Measurements from ENCODE around the gene CD300A. TPM values are rescaled to one million over a fixed set of nuclear protein-coding genes. Genes with fewer than 3 reads are reported as not detected.

Gene CD300A
- total and polyA plus RNA-seq, 7 experiments from 2014 or later, result 5.0 to 52.4 (median 6.8) TPM

DNA sequence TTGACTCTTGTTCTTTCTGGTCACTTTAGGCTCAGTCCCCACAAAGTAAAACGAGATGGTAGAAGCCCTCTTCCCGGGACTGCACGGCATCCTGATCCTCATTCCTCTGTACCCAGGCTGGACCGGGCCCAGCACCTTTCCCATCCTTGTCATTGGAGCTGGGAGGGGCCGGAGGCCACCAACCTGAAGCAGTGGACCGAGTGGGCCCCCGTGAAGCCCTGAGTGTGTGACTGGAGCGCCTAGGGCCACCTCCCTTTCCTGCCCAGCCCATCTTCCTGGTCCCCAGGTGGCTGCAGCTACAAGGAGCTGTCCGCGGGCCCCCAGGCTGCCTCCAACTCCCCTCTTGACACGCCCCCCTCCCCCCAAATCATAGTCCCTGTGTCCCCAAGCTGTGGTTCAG, 17.1 kb upstream of the CD300A start:
- no peak for ATAC-seq
- Histone ChIP-seq H3K9me3 (ENCODE audit: control insufficient read depth in 2 of 3, low read length in 3 of 3) (no peaks in the 10 kb centered on the region), H3K4me3 (ENCODE audit: low read length) (no peak overlapping the region), H3K4me1 (ENCODE audit: control insufficient read depth in 2 of 2, insufficient read depth in 2 of 2, low read length in 2 of 2) (peaks cover 4 to 17% of the 10 kb centered on the region in 2 donors), H3K36me3 (ENCODE audit: control insufficient read depth in 2 of 3, insufficient read depth in 3 of 3, low read length in 3 of 3) (no peaks in the 10 kb centered on the region), H3K27me3 (ENCODE audit: control insufficient read depth in 2 of 2, insufficient read depth in 2 of 2, low read length in 2 of 2) (no peaks in the 10 kb centered on the region), H3K27ac (ENCODE audit: low read depth, low read length) (no peak overlapping the region)
- ChIA-PET POLR2A (no interaction called here), CTCF (no interaction called here)
- Mint-ChIP-seq H3K9me3 (no peaks in the 10 kb centered on the region), H3K36me3 (no peaks in the 10 kb centered on the region), H3K27me3 (peaks cover 0 to 18% (median 0%) of the 10 kb centered on the region in 5 donors), H3K4me3 (no peak overlapping the region), H3K4me1 (peaks cover 0 to 15% (median 0%) of the 10 kb centered on the region in 7 donors), H3K27ac (no peak overlapping the region)
- DNase-seq, result no peak
- intact Hi-C loops (cut with micrococcal nuclease), result no loop called here

DNA sequence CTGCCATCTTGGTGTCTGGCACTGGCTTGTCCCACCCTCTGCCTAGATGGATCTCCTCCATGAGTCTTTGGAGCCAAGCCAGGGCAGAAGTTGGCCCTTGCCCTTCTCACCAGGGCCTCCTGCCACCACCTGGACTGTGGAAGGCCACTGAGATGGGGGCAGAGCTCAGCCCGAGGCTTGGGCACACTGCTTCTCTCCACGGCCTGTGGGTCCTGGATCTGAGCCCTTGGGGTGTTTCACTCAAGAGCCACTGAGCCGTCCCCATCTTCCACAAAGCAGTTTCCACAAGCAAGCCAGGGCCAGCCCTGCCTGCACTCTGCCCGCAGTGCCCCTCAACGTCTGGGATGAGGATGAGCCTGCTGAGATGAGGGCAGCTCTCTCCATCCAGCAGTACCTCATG, 16.7 kb upstream of the CD300A start:
- H3K9me3 ChIP-seq (ENCODE audit: control insufficient read depth in 2 of 3, low read length in 3 of 3), result no peaks in the 10 kb centered on the region
- ChIA-PET POLR2A (no interaction called here), CTCF (no interaction called here)
- intact Hi-C loops (cut with micrococcal nuclease), result loop anchor here in 1 of 2 donors (10.0 kb wide), 1 partner anchor 145 kb away; no protein-coding TSS in a partner anchor
- no peaks in the 10 kb centered on the region for H3K27me3 ChIP-seq (ENCODE audit: control insufficient read depth in 2 of 2, insufficient read depth in 2 of 2, low read length in 2 of 2)
- H3K4me1 Mint-ChIP-seq, result peaks cover 0 to 15% (median 0%) of the 10 kb centered on the region in 7 donors
- H3K9me3 Mint-ChIP-seq, result no peaks in the 10 kb centered on the region
- no peaks in the 10 kb centered on the region for H3K36me3 Mint-ChIP-seq
- H3K27ac ChIP-seq (ENCODE audit: low read depth, low read length), result no peak overlapping the region
- H3K36me3 ChIP-seq (ENCODE audit: control insufficient read depth in 2 of 3, insufficient read depth in 3 of 3, low read length in 3 of 3), result no peaks in the 10 kb centered on the region
- no peak overlapping the region for H3K4me3 Mint-ChIP-seq
- no peak overlapping the region for H3K27ac Mint-ChIP-seq
- H3K4me3 ChIP-seq (ENCODE audit: low read length), result no peak overlapping the region
- peaks cover 0 to 18% (median 0%) of the 10 kb centered on the region in 5 donors for H3K27me3 Mint-ChIP-seq
- ATAC-seq, result no peak
- no peak for DNase-seq
- peaks cover 4 to 19% of the 10 kb centered on the region in 2 donors for H3K4me1 ChIP-seq (ENCODE audit: control insufficient read depth in 2 of 2, insufficient read depth in 2 of 2, low read length in 2 of 2)

DNA sequence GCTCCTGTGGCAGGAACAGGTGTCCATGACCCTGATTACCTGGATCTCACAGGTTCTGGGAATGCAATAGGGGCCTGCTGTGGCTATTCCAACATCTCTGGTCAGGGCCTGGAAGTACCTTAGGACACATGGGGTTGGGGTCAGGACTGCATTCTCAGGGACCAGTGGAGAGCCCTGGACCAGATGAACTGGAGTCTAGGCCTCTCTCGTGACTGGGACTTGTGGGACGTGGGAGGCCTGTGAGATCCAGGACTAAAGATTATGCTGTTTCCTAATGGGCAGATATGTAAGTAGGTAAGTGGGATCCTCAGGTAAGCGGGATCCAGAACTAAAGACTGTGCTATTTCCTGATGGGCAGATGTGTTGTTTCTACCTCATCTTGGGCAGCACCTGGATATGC, 16.2 kb upstream of the CD300A start:
- no peak overlapping the region for H3K4me3 Mint-ChIP-seq
- intact Hi-C loops (cut with micrococcal nuclease), result loop anchor here in 1 of 2 donors (10.0 kb wide), 1 partner anchor 145 kb away; no protein-coding TSS in a partner anchor
- H3K4me3 ChIP-seq (ENCODE audit: low read length), result no peak overlapping the region
- H3K36me3 Mint-ChIP-seq, result no peaks in the 10 kb centered on the region
- POLR2A ChIA-PET, result no interaction called here
- H3K36me3 ChIP-seq (ENCODE audit: control insufficient read depth in 2 of 3, insufficient read depth in 3 of 3, low read length in 3 of 3), result no peaks in the 10 kb centered on the region
- H3K4me1 Mint-ChIP-seq, result peaks cover 0 to 18% (median 0%) of the 10 kb centered on the region in 7 donors
- no peak overlapping the region for H3K27ac ChIP-seq (ENCODE audit: low read depth, low read length)
- H3K27ac Mint-ChIP-seq, result no peak overlapping the region
- CTCF ChIA-PET, result no interaction called here
- DNase-seq (no peak), ATAC-seq (no peak)
- peaks cover 0 to 18% (median 0%) of the 10 kb centered on the region in 5 donors for H3K27me3 Mint-ChIP-seq
- H3K9me3 ChIP-seq (ENCODE audit: control insufficient read depth in 2 of 3, low read length in 3 of 3), result no peaks in the 10 kb centered on the region
- H3K4me1 ChIP-seq (ENCODE audit: control insufficient read depth in 2 of 2, insufficient read depth in 2 of 2, low read length in 2 of 2), result peaks cover 4 to 19% of the 10 kb centered on the region in 2 donors
- no peaks in the 10 kb centered on the region for H3K27me3 ChIP-seq (ENCODE audit: control insufficient read depth in 2 of 2, insufficient read depth in 2 of 2, low read length in 2 of 2)
- no peaks in the 10 kb centered on the region for H3K9me3 Mint-ChIP-seq

DNA sequence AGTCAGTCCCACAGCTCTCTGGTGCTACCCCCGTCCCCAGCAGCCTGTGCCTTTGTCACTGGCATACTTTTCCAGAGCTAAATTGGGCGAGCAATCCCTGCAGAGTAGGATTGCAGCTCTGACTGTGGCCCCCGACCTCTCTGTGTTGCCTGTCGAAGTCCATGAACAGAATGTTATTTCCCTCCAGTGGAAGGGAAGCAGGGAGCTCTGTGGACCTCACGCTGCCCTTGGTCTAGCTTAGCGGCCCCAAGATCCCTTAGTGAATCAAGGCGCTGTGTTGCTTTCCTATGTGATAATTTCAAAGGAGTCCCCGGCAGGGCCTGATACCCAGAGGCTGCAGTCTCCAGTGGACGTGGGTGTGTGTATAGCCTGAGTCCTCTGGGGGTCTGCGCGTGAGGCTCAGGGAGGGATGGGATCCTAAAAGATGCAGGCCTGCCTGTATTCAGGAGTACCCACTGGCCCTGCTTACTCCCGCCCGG, 15.5 kb upstream of the CD300A start:
- CTCF ChIA-PET, result interaction anchor here (0.6 kb wide), 1 partner anchor 9 kb away, joined by 3 read pairs; no protein-coding TSS in a partner anchor
- POLR2A ChIA-PET, result no interaction called here

DNA sequence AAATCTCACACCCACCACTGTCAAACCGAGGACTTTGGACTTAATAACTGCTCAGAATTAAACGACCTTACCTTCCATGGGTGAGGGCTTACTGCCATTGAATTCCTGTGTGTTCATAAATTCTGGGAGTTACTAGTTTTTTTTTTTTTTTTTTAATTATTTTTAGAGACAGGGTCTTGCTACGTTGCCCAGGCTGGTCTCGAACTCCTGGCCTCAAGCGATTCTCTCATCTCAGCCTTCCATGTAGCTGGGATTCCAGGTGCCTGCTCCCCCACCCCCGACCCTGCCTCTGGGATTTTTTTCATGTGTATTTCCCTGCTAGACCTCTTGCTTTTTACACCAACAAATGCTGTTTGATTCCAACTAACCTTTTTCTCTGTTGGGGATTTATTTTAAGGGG, 14.9 kb upstream of the CD300A start:
- no peaks in the 10 kb centered on the region for H3K9me3 Mint-ChIP-seq
- no peaks in the 10 kb centered on the region for H3K36me3 Mint-ChIP-seq
- Histone ChIP-seq H3K9me3 (ENCODE audit: control insufficient read depth in 2 of 3, low read length in 3 of 3) (no peaks in the 10 kb centered on the region), H3K36me3 (ENCODE audit: control insufficient read depth in 2 of 3, insufficient read depth in 3 of 3, low read length in 3 of 3) (no peaks in the 10 kb centered on the region), H3K4me3 (ENCODE audit: low read length) (no peak overlapping the region), H3K4me1 (ENCODE audit: control insufficient read depth in 2 of 2, insufficient read depth in 2 of 2, low read length in 2 of 2) (peaks cover 4 to 19% of the 10 kb centered on the region in 2 donors), H3K27me3 (ENCODE audit: control insufficient read depth in 2 of 2, insufficient read depth in 2 of 2, low read length in 2 of 2) (no peaks in the 10 kb centered on the region), H3K27ac (ENCODE audit: low read depth, low read length) (no peak overlapping the region)
- peaks cover 0 to 20% (median 0%) of the 10 kb centered on the region in 5 donors for H3K27me3 Mint-ChIP-seq
- peak overlapping the region in 1 of 9 donors; percentile 5 for H3K27ac Mint-ChIP-seq
- CTCF ChIA-PET, result interaction anchor here (0.6 kb wide), 1 partner anchor 10 kb away, joined by 3 read pairs; no protein-coding TSS in a partner anchor
- intact Hi-C loops (cut with micrococcal nuclease), result loop anchor here in 1 of 2 donors (10.0 kb wide), 1 partner anchor 147 kb away; no protein-coding TSS in a partner anchor
- ATAC-seq (no peak), DNase-seq (no peak)
- H3K4me3 Mint-ChIP-seq, result peak overlapping the region in 1 of 10 donors; percentile 2
- H3K4me1 Mint-ChIP-seq, result peaks cover 0 to 22% (median 1%) of the 10 kb centered on the region in 7 donors
- POLR2A ChIA-PET, result no interaction called here

More for the DNA sequence above, 15.5 kb upstream of the CD300A start:
- H3K9me3 Mint-ChIP-seq, result no peaks in the 10 kb centered on the region
- Histone ChIP-seq H3K36me3 (ENCODE audit: control insufficient read depth in 2 of 3, insufficient read depth in 3 of 3, low read length in 3 of 3) (no peaks in the 10 kb centered on the region), H3K27me3 (ENCODE audit: control insufficient read depth in 2 of 2, insufficient read depth in 2 of 2, low read length in 2 of 2) (no peaks in the 10 kb centered on the region), H3K4me1 (ENCODE audit: control insufficient read depth in 2 of 2, insufficient read depth in 2 of 2, low read length in 2 of 2) (peaks cover 4 to 19% of the 10 kb centered on the region in 2 donors), H3K4me3 (ENCODE audit: low read length) (no peak overlapping the region), H3K27ac (ENCODE audit: low read depth, low read length) (no peak overlapping the region), H3K9me3 (ENCODE audit: control insufficient read depth in 2 of 3, low read length in 3 of 3) (no peaks in the 10 kb centered on the region)
- DNase-seq (no peak), ATAC-seq (no peak)
- H3K4me1 Mint-ChIP-seq, result peaks cover 0 to 20% (median 1%) of the 10 kb centered on the region in 7 donors
- H3K27me3 Mint-ChIP-seq, result peaks cover 0 to 18% (median 0%) of the 10 kb centered on the region in 5 donors
- no peak overlapping the region for H3K4me3 Mint-ChIP-seq
- H3K27ac Mint-ChIP-seq, result no peak overlapping the region
- no peaks in the 10 kb centered on the region for H3K36me3 Mint-ChIP-seq
- intact Hi-C loops (cut with micrococcal nuclease), result loop anchor here in 1 of 2 donors (10.0 kb wide), 1 partner anchor 146 kb away; no protein-coding TSS in a partner anchor

DNA sequence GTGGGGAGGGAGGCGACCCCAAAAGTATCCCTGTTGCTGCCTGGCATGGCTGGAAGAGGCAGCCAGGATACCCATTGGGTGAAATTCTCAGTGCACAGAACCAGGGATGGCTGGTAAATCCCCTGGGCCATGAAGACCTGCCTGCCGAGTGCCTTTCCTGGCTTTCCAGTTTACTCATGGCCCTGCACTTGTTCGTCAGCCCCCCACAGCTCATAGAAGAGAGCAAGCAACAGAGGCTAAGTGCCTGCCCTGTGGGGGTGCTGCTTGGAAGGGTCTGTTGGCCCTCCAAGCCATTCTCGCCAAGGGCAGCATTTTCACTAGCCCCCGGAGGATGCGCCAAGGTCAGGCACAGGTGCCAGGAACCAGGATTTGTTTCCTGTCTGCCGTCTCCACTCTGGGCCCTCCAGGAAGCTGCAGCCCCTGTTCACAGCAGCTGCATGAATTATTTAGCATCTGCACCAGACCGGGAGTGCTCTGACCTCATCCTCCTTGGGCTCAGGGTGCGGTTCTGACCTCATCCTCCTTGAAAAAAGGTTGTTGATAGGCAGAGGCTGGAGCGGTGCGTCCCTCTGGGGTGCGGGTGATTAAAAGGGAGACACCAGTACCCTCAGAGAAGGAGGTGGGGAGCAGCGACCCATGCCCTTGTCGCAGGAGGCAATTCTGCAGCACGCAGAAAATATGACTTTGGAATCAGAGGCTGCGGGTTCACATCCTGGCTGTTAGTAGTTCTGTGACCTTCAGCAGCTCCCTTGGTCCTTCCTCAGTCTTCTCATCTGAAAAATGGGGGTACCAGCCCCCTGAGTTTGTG, 14.2 kb upstream of the CD300A start:
- ATAC-seq (no peak), DNase-seq (no peak)
- H3K9me3 ChIP-seq (ENCODE audit: control insufficient read depth in 2 of 3, low read length in 3 of 3), result no peaks in the 10 kb centered on the region
- CTCF ChIA-PET, result interaction anchor here (2.0 kb wide), 1 partner anchor 73 kb away, joined by 7 read pairs; no protein-coding TSS in a partner anchor
- no peak overlapping the region for H3K4me3 ChIP-seq (ENCODE audit: low read length)
- H3K27ac ChIP-seq (ENCODE audit: low read depth, low read length), result no peak overlapping the region
- Mint-ChIP-seq H3K4me1 (peaks cover 0 to 25% (median 2%) of the 10 kb centered on the region in 7 donors), H3K4me3 (peak overlapping the region in 8 of 10 donors; percentile 21 to 59 (median 41)), H3K36me3 (no peaks in the 10 kb centered on the region), H3K27ac (peak overlapping the region in 1 of 9 donors; percentile 48), H3K27me3 (peaks cover 0 to 19% (median 0%) of the 10 kb centered on the region in 5 donors), H3K9me3 (no peaks in the 10 kb centered on the region)
- no peaks in the 10 kb centered on the region for H3K27me3 ChIP-seq (ENCODE audit: control insufficient read depth in 2 of 2, insufficient read depth in 2 of 2, low read length in 2 of 2)
- intact Hi-C loops (cut with micrococcal nuclease), result loop anchor here in 1 of 2 donors (10.0 kb wide), 1 partner anchor 147 kb away; no protein-coding TSS in a partner anchor
- H3K4me1 ChIP-seq (ENCODE audit: control insufficient read depth in 2 of 2, insufficient read depth in 2 of 2, low read length in 2 of 2), result peaks cover 4 to 20% of the 10 kb centered on the region in 2 donors
- H3K36me3 ChIP-seq (ENCODE audit: control insufficient read depth in 2 of 3, insufficient read depth in 3 of 3, low read length in 3 of 3), result no peaks in the 10 kb centered on the region
- POLR2A ChIA-PET, result no interaction called here

Data from naive thymus-derived CD4-positive, alpha-beta T cell (primary cell).